ENCODE data around the gene HEMGN. TPM values are rescaled to one million over a fixed set of nuclear protein-coding genes. Genes with fewer than 3 reads are reported as not detected.

HEMGN gene
- total and polyA plus RNA-seq, 2 of the 13 experiments (the other 11 are each of a cell fraction or from before 2014, with no cell fraction given): not detected

DNA sequence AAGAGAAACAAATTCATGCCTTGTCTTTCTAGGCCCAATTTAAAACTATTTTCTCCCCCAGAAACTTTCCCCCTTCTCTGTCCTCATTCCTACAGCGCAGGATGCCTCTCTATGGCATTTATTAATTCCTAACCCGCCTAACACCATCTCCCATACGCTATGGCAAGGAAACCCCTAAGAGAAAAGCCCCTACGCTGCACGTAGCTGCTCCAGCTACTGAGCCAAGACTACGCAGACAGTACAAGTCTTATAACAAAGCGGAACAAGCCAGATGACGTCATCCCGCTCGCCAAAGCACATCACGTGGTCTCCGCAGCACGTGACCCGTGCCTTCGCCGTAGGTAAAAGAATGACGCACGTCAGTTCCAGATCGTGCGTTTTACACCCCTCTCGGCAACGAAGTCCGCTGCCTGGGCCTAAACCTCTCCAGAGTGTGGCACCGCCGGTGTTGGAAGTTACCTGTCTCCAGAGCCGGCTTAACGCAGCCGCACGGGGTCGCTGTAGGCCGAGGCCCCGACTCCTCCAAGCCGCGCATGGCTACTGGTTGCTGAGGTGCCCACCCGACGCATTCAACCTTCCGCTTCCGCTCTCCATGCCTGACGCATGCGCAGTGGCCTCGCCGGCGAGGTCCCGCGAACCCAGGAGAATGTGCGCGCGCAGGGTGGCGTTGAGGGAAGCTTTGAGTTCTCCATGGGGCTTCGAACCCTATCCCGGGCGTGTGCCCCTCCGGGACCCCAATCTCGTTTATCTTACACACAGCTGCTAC lies 15.8 kb downstream of the HEMGN start, which contains the start of gene TRMO (continued):
- no peak; the same call in 1 of the 2 replicates for TF ChIP-seq ZNF775 (CRISPR knock-in tag; IDR thresholded peaks at IDR 0.05; ENCODE audit: borderline replicate concordance)
- TF ChIP-seq ZNF589 (CRISPR knock-in tag; conservative IDR thresholded peaks at IDR 0.05): peak; percentile 74; the same call in 1 of the 2 replicates
- no peak for TF ChIP-seq NCOA5 (CRISPR knock-in tag; IDR thresholded peaks at IDR 0.05)
- no peak for TF ChIP-seq ZNF234 (CRISPR knock-in tag; conservative IDR thresholded peaks at IDR 0.05)
- TF ChIP-seq CREB3 (CRISPR knock-in tag; IDR thresholded peaks at IDR 0.05): peak; percentile 77; the same call in 1 of the 2 replicates
- peak; percentile 81; the same call in 1 of the 2 replicates for TF ChIP-seq ZNF333 (CRISPR knock-in tag; IDR thresholded peaks at IDR 0.05; ENCODE audit: borderline replicate concordance)
- TF ChIP-seq HHEX (CRISPR knock-in tag; IDR thresholded peaks at IDR 0.05): peak; percentile 45; the same call in 1 of the 2 replicates
- peak; percentile 29; the same call in 1 of the 2 replicates for TF ChIP-seq WIZ (CRISPR knock-in tag; IDR thresholded peaks at IDR 0.05)
- peak; percentile 85; the same call in 1 of the 2 replicates for TF ChIP-seq ELF3 (CRISPR knock-in tag; IDR thresholded peaks at IDR 0.05)
- TF ChIP-seq REPIN1 (CRISPR knock-in tag; IDR thresholded peaks at IDR 0.05; ENCODE audit: borderline replicate concordance, low read depth): 0 out of 2 replicates have a peak, but pooled peaks have one; percentile 65
- TF ChIP-seq NFRKB (IDR thresholded peaks at IDR 0.05): no peak
- peak; percentile 93 for TF ChIP-seq KDM5B (CRISPR knock-in tag; IDR thresholded peaks at IDR 0.05; ENCODE audit: borderline replicate concordance)
- 0 out of 2 replicates have a peak, but pooled peaks have one; percentile 72 for TF ChIP-seq ARNT2 (CRISPR knock-in tag; IDR thresholded peaks at IDR 0.05; ENCODE audit: low read depth)
- TF ChIP-seq USF2 (IDR thresholded peaks at IDR 0.05; ENCODE audit: low read depth, low read length): peak; percentile 100
- peak; percentile 100 for TF ChIP-seq USF2 (CRISPR knock-in tag; IDR thresholded peaks at IDR 0.05; ENCODE audit: borderline replicate concordance)
- peak; percentile 77; the same call in 1 of the 2 replicates for TF ChIP-seq ZFP1 (CRISPR knock-in tag; IDR thresholded peaks at IDR 0.05)
- peak; percentile 94; the same call in 1 of the 2 replicates for TF ChIP-seq ZNF737 (CRISPR knock-in tag; IDR thresholded peaks at IDR 0.05; ENCODE audit: borderline replicate concordance)
- peak; percentile 94 for TF ChIP-seq HOXA5 (CRISPR knock-in tag; IDR thresholded peaks at IDR 0.05)
- TF ChIP-seq, protein P1, sequence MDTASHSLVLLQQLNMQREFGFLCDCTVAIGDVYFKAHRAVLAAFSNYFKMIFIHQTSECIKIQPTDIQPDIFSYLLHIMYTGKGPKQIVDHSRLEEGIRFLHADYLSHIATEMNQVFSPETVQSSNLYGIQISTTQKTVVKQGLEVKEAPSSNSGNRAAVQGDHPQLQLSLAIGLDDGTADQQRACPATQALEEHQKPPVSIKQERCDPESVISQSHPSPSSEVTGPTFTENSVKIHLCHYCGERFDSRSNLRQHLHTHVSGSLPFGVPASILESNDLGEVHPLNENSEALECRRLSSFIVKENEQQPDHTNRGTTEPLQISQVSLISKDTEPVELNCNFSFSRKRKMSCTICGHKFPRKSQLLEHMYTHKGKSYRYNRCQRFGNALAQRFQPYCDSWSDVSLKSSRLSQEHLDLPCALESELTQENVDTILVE (CRISPR knock-in tag; IDR thresholded peaks at IDR 0.05): peak; percentile 78; the same call in 1 of the 2 replicates
- TF ChIP-seq JUN (CRISPR knock-in tag; IDR thresholded peaks at IDR 0.05): peak; percentile 99
- TF ChIP-seq, protein P2, sequence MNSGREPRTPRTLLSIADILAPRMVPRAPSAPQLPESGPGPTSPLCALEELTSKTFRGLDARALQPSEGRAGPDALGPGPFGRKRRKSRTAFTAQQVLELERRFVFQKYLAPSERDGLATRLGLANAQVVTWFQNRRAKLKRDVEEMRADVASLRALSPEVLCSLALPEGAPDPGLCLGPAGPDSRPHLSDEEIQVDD (CRISPR knock-in tag; IDR thresholded peaks at IDR 0.05; ENCODE audit: borderline replicate concordance): no peak; the same call in 1 of the 2 replicates
- 0 out of 2 replicates have a peak, but pooled peaks have one; percentile 25 for TF ChIP-seq RFX3 (CRISPR knock-in tag; IDR thresholded peaks at IDR 0.05)
- TF ChIP-seq HOXD1 (CRISPR knock-in tag; IDR thresholded peaks at IDR 0.05): peak; percentile 86
- TF ChIP-seq SIX1 (CRISPR knock-in tag; IDR thresholded peaks at IDR 0.05; ENCODE audit: borderline replicate concordance): no peak
- TF ChIP-seq ZIK1 (CRISPR knock-in tag; IDR thresholded peaks at IDR 0.05; ENCODE audit: borderline replicate concordance, low read depth): peak; percentile 78; the same call in 1 of the 2 replicates
- peak; percentile 92 for TF ChIP-seq ELF1 (CRISPR knock-in tag; IDR thresholded peaks at IDR 0.05)
- TF ChIP-seq ZNF570 (CRISPR knock-in tag; IDR thresholded peaks at IDR 0.05; ENCODE audit: borderline replicate concordance): no peak
